HG02938 (cell line): Measurements from ENCODE around the gene PPM1J.
A peak's percentile ranks its signal among the peaks of the same experiment; 100 is the strongest.
"Not testable (repeated sequence)": the region's sequence is repeated elsewhere in the genome, so short reads cannot be mapped to it uniquely, and the experiment has no call there.

ENCODE experiments used
- ATAC-seq: cut with Tn5 transposase; IDR thresholded peaks from one replicate; pipeline ENCODE4 v1.9.1; 2021; ENCODE audit warnings: mild to moderate bottlenecking, moderate library complexity; ENCODE audit not compliant: unreplicated experiment

The PPM1J gene

DNA sequence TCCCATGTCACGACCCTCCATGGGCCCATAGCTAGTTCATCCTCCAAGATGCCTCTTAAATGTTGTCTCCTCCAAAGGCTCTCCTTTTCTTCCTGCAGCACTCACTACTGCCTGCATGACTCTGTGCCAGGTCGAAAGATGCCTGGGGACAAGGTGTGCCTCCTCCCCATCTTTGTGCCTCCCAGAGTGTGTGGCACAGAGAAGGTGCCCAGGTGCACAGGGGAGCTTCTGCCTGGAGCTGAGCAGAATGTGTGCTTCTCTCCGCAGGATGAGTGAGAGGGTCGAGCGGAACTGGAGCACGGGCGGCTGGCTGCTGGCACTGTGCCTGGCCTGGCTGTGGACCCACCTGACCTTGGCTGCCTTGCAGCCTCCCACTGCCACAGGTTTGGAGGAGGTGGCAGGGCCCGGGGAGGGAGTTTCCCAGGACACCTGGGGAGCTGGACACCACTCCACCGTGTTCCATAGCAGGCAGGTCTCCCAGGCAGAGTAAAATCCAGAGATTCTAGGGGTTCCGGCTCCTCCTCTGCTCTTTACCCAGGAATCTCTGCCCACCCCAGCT is 6.9 kb upstream of the PPM1J start:
- no peak for ATAC-seq

DNA sequence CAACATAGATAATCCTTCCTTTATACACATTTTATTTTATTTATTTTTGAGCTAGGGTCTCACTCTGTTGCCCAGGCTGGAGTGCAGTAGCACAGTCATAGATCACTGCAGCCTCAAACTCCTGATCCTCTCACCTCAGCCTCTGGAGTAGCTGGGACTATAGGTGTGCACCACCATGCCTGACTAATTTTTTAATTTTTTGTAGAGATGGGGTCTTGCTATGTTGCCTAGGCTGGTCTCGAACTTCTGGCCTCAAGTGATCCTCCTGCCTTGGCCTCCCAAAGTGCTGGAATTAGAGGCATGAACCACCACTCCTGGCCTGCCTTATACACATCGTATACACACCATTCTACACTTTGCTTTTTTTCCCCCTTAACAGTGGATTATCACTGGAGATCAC is 6.2 kb upstream of the PPM1J start:
- not testable (repeated sequence) for ATAC-seq

DNA sequence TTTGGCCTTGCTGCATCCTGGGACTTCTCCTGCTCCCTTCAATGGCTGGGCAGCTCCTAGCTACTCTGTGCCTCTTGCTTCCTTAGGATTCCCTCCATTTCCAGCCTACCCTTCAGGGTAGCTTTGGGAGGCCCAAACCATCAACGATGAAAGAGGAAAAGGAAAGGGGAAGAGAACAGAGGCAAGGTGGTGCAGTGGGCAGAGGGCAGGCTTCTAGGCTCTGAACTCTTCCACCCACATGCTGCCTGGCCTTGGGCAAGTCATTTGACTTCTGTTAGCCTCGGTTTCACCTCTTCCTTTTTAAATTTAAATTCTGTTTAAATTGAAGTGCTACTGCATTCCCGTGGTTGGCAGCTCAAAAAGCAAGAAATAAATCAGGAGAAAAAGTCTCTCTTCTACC is 5.7 kb upstream of the PPM1J start:
- ATAC-seq, result no peak

DNA sequence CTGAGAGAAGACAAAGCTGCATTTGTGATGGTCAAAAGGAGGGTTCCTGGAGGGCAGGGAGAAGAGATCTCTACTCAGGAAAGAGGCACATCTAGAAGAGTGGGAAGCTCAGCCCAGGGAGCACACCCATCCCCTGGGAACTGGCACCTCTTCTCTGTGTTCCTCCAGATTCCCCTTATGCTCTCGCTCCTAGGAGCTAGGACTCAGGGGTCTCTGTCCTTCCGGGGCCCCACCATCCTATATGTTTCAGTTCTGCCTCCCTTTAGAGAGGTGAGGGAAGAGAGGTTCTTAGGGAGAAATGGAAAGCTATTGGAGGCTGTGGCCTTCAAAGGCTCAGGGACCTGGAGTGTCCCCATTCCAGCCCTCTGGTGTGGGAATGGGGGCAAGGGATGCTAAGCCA is 4.6 kb upstream of the PPM1J start:
- ATAC-seq, result no peak

DNA sequence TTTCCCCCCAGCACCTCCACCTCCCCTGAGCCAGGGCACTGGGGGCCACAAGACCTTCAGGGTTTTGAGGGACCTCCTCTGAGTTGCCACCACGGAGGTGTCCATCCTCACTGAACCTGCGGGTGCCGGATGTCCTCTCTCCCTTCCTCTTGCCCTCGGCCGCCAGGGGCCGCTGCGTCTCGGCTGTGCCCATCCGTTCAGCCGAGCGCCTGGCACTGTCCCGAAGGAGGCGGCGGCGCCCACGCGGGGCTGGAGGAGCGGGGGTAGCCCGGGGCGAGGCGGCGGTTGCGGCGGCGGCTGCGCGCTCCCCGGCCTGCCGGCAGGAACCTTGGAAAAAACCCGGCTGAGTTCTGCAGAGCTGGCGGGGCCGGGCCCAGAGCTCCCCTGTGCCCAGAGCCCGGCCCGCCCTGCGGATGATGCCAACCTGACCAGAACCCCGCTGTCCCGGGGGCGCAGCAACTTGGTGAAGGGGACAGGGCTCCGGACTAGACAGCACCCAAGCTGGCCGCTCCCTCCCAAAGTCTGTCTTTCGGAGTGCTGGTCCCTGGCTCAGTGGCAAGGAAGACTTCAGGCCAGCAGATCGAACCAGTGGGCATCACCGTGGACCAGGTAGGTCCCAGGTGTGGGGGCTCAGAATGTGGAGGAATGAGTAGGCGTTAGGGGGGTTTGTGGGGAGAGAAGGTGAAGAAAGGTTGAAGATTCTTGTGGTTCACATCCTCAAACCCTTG is 3.7 kb upstream of the PPM1J start:
- ATAC-seq, result no peak

DNA sequence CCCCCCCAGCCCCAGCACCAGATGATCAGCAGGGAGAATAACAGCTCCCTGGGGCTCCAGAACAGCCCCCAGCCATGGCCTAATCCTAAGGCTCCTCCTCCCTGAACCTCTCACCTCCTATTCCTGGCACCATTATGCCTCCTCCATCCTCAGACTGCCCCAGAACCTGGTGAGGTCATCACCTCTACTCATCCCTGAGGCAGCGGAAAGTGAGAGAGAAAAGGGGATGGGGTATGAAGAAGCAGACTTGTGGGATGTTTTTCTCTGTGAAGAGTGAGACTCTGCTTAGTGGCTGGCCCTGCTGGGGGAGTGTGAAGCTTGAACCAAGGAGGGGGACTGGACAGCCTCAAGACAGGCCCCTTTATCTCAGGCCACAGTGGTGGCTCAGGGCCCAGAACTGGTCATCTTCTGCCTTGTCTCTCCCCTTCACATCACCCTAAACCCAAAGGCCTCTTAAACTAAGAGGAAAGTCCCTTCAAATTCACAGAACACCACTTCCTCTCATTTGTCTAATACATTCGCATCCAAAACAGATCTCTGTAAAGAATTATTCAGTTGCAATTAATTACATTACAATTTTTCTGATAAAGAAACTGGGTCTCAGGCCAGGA is 2.2 kb upstream of the PPM1J start:
- ATAC-seq, result no peak

DNA sequence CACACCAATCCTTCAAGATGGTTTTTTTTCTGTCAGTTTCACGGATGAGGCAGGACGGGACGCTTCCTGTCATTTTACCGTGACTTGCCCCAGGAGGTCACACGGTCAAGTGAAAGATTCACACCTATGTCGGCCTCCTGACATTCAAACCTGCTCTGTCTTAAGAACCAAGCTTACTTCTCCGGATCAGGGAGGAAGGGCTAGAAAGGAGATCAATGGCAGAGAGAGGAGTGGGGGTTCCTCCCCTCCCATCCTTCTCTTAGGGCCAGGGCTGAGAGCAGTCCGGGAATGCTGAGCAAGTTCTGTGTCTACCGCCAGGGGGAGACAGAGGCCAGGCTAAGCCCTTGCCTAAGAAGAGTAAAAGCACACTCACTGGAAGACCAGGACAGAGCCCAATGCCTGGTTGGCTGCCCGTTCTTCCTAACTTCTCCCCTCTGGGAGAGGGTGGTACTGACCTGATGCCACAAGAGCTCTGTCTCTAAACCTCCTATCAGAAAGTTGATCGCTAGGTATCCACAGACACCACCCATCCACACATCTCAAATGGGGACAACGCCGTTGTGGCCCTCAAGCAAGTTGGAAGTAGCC is 1.1 kb upstream of the PPM1J start:
- ATAC-seq, result peak; percentile 32

DNA sequence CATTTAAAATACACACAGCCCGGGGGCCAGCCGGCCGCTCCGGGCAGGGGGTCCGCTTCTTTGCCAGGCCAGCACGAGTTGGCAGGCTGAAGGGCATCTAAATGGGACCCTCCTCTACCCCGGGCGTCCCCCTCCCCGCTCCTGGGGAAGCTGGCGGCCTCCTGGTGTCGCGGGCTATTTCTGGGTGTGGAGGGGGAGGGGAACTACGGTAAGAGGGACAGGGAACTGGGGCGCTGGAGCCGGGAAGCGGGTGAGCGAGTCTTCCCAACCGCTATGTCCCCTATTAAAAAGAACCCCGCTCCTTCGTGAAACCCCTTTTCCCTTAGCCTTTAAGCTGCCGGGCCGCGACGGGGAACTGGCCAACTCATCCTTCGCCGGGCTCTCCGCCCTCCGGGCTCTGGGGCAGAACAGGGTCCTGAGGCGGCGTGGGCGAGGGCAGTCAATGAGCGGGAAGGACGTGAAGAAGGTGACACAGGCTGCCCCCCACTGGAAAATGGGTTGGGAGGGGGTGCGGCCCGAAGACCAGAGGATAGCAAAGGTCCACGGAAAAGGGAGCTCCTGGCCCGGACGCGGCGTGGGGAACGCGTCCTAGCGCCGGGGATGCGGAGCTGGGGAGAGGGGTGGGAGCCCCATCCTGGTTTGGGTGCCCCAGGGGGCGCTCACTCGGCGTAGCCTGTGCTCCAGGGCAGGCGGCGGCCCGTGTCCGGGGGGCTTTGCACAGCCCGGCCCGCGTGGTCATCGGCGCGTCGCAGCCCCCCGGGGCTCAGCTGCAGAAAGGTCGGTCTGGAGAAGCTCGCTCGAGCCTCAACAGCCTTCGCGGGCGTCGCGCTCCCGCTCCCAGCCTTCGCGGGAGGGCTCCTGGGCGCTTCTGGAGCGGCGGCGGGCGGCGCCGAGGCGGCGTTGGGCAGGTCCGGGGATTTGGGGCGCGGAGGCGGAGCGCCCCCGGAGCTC is 544 bp downstream of the PPM1J start:
- peak; percentile 23 for ATAC-seq

DNA sequence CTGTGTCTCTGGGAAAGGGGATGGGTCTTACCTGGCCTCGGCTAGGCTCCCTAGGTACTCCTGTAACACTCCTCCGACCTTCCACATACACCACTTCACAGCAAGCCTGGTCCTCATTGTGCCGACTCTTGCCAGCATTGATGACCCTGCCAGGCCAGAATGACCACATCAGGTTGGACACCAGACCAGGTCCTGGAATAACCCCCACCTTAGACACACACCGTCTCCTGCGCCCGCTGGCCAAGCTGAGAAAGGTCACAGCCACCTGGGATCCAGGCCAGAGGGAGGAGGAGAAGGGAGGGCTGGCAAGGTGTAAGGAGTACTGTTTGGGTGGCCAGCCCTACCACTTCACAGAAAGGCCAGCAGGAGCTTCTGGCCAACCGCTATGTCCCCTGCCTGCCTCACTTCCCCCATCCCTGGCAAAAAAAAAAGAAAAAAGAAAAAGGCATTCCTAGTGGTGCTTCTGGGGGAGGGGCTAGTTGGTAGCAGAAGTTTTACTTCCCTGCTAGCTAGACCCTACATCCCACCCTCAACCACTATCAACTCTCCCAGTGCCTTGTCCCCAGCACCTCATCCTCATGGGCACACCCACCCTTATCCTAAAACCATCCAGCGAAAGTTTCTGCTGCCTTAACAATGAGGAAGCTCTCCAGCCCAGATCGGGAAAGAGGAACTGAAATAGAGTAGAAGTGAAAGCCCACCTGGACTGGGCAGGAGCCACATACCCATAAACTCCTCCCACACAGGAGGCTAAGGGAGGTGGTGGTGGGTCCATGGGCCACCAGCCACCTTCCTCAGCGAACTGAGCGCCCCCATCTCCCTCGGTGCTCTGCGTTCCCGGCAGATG is 1.4 kb downstream of the PPM1J start:
- no peak for ATAC-seq

DNA sequence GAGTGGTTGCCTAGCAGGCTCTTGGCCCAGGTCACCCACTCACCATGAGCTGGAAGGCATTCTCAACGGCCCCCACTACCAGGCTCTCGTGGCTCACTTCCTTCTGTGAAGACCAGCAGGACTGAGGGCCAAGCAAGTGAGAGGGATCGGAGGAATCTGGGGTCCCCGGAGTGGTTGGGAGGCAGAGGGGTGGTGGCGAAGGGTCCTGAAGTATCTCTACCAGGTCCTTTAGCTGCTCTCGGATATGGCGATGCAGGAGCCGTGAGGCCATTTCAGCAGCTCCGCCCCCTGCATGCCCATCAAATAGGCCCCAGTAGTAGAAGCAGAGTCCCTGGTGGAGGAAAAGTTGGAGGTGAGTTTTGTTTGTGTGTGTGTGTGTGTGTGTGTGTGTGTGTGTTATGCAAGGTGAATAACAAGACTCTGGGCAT is 2.4 kb downstream of the PPM1J start:
- no peak for ATAC-seq

DNA sequence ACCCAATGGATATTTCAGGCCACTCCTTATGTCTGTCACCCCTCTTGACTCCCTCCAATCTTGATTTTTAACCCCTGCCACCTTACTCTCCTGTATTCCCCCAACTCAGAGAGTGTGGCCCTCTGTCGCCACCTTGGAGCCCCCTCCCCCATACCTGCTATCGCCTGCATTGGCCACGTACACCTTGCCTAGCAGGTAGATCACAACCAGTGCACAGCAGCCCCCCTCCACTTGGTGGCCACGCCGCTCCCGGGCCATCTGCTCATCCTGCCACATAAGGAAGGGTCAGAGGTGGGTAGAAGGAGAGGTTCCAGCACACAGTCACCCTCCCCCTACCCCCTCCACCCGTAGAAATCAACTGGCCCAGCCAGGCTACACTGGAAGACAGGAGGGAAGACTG is 2.9 kb downstream of the PPM1J start:
- ATAC-seq, result no peak

DNA sequence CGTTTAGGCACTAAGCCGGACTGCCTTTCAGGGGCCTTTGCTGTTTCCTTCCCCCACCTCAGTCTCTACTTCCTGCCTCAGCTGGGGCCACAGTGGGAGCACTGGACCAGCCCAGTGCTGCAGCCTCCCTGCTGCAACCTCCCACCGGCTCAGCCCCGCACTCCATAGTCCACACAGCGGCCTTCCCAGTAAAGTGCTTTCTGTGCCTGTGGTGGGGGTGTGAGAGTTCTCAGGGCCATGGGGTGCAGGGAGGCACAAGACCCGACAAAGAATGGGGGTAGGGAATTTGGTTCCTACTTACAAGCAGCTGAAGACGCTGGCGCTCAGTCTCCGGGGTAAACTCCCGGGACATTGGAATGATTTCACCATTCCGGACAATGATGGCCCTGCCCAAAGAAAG is 3.5 kb downstream of the PPM1J start:
- ATAC-seq, result no peak

DNA sequence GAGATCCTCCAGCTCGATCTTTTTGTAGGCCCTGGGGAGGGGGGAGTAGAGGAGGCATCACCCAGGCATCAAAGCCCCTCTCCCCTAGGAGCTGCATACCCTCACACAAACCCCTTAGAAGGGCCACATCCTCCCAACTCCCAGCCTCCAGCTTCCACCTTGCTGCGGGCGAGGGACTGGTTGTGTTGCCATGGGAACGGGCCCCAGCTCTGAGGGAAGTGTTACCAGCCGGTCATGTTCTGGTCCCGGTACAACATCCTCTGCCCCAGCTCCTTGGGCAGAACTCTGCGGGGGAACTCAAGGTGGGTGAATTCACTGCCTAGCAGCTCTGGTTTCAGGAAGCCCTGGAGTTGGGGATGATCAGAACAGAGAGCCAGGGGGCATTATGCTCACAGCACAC is 4.1 kb downstream of the PPM1J start:
- no peak for ATAC-seq

DNA sequence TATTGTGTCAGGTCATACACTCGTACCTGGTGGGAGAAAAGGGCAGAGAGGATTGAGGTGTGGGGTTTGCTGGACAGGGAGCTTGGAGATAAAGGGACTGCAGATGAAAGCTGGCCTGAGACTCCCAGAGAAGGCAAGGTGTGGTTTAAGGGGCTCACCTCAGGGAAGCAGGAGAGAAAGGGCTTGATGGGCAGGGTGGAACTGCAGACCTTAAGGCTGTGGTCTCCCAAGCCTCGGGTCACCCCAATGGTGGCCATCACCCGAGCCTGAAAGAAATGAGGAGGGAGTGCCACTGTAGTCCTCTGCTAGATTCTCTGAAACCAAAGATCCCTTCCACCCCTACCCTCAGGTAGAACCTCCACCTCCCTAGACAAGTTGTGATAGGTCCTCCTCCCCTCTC is 4.5 kb downstream of the PPM1J start:
- no peak for ATAC-seq

DNA sequence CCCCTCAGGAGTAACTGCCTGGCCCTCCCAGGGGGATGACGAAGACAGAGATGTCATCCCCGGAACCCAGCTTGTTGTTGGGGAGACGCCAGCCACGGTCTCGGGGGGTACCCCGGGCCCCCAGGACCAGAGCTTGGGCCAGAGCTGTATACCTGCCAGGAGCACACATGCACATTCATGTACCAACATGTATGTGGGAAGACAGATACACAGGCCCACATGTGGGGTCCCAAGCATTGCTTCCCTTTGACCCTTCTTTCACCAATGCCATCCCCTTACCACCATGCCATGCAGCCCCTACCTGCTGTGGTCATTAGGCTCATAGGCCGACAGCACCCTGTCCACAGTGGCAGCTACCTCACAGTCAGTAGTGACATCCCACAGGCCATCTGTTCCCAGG is 5.0 kb downstream of the PPM1J start:
- ATAC-seq, result no peak

DNA sequence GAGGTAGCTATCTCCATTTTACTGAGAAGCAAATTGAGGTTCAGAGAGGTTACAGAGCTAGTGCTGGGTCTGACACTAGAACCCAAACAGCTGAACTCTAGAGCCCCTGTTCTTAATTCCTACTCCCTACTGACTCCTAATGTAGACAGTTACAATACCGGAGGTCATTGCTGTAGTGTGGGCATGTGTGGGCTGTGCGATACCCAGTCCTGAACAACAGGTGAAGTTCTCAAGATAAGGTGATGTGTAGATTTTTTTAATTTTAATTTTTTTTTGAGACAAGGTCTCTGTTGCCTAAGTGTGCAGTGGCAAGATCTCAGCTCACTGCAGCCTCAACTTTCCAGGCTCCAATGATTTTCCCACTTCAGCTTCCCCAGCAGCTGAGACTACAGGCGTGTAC is 6.6 kb downstream of the PPM1J start:
- ATAC-seq, result no peak

DNA sequence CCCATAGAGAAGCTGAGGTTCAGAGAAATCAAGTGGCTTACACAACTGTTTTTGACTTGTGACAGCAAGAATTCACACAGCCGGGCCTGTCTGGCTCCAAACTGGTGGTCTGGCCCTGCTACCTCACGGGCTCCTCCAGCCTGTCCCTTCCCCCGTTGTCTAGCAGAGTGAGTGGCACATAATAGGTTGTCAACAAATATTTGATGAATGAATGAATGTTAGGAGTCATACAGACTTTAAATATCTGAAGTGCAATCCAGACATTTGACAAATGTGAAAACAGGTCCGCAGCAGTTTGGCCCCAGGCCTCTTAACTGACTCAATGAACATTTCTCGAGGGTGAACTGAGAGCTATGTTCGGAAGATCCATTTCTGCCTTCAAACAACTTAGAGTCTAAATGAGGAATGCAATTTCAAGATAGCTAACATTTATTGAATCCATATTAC is 7.1 kb downstream of the PPM1J start:
- ATAC-seq, result no peak

DNA sequence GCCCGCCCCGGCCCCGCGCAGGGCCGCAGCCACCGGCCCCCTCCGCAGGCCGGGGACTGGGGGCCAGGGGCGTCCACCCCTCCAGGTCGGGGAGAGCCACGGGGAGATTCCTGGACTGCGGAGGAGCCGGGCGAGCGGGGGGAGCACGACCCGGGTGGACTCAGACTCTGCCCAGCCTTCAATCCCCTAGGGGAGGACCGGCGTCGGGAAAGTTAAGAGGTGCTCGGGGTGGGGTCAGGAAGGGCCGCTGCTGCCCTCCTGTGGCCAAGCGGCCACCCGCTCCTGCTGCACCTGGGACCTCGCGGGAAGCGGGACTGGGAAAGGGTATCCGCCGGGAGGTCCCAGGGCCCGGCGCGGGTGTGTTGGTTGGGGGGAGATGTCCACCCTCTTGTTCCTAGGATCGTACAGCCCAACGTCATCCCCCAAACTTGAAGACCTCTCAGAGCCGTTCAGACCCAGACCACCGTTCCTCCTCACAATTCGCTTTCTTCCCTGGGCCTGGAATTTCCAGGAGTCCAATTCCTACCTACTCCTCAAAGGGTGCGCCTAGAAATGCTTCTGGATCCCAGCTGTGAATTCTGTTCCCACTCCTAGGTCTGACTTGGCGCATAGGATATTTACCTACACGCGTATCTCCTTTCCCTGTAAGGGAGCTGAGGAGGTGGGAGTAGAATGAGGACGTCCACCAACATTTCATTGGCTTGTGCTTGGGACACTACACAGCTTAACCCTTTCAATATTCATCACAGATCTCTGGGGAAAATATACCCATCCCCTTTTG is 7.7 kb downstream of the PPM1J start:
- ATAC-seq, result peak; percentile 50

DNA sequence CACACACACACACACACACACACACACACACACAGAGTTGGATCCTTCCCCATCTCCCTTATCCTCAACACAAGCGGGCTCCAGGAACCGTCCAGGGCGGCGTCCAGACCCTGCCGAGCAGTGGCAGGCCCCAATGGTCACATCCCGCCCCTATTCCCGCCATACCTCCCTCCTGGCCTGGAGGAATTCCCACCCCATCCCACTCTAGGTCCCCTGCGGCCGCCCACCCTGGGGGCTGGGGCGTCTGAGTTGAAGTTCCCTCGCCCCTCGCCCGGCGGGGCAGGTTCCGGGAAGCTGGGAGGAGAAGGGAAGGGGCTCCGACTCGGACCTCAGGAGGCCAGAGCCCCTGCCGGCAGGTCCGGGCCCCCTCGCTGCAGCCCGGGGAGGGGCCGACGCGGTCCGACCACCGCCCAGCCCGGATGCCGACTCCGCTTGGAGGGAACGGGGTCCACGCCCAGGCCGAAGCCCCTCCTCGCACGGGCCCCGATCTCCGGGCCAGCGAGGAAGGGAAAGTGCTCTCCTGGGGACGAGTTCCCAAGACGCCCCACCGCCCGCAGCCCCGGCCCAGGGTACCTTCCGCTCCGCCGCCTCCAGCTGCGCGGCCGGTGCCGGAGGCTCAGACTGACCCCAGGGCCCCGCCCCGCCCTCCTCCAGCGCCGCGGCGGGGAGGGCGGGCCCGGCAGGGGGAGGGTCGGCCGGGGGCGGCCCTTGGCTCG is 8.5 kb downstream of the PPM1J start, which contains the start of gene RHOC:
RHOC (minus strand) TSS at position 623 of the 716 bp plus-strand sequence. CDS start 3,328 bp downstream, outside the sequence.
- peak; percentile 46 for ATAC-seq
